LHCN-M2 (cell line): ENCODE measurements around the gene NXF2B. TPM values are rescaled to one million over a fixed set of nuclear protein-coding genes. Genes with fewer than 3 reads are reported as not detected.
"Not testable (repeated sequence)": the region's sequence is repeated elsewhere in the genome, so short reads cannot be mapped to it uniquely, and the experiment has no call there.

Experiments used
- DNase-seq: peaks from one replicate; pipeline ENCODE4 v3.0.0-alpha.2; 2012; ENCODE audit warnings: low read depth
- polyA plus RNA-seq: library from polyadenylated mRNA; unstranded; fragments of >200 nt; gene quantifications from one replicate; pipeline ENCODE4 v1.2.1, GENCODE V29; 2012; ENCODE audit warnings: missing spikeins
- total RNA-seq: library from RNA; depleted of rRNA; stranded (reverse); fragments of >200 nt; gene quantifications from 2 replicates; pipeline ENCODE4 v1.2.3, GENCODE V29; 2014; rRNA removed

Gene NXF2B, protein sequence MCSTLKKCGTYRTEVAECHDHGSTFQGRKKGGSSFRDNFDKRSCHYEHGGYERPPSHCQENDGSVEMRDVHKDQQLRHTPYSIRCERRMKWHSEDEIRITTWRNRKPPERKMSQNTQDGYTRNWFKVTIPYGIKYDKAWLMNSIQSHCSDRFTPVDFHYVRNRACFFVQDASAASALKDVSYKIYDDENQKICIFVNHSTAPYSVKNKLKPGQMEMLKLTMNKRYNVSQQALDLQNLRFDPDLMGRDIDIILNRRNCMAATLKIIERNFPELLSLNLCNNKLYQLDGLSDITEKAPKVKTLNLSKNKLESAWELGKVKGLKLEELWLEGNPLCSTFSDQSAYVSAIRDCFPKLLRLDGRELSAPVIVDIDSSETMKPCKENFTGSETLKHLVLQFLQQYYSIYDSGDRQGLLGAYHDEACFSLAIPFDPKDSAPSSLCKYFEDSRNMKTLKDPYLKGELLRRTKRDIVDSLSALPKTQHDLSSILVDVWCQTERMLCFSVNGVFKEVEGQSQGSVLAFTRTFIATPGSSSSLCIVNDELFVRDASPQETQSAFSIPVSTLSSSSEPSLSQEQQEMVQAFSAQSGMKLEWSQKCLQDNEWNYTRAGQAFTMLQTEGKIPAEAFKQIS
- not detected in 2 replicates for total RNA-seq
- polyA plus RNA-seq, result not detected

DNA sequence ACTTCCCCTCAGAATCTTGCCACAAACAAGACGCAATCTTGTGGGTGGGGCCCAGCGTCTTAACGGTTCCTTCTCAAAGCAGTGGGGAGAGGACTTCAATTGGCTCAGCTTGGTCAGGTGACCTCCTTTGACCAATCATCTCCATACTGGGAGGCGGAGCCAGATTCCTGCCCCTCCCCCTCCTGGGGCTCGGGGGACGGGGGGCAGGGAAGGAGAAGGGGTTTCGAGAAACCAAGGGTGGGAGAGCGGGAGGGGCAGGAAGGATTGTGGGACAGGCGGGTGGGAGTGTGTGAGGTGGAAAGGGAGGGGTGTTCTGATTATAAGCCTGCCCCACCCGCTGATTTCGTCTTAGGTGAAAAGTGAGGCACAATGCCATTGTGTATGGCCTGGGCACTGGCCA, at the start of gene NXF2B:
NXF2B (minus strand) TSS at position 101 of the 400 bp plus-strand sequence. CDS start 59,972 bp downstream, outside the sequence.
- not testable (repeated sequence) for DNase-seq

DNA sequence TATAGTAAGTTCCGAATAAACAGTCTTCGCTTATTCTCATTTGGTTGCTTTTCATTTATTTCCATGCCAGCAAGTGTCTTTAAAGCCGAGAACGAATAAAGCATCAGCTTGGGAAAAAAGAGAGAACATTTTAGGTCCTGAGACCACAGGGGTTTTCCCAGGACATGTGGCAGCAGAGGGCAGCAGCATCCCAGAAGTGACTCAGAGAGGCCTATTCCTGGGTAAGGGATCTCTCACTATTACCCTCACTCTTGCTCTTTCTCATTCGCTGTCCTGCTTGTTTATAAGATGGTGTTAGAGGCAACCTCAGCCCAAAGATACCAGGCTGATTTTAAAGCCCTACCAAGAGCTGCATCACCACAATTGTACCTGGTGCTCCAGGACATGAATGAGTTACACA, 39.0 kb upstream of the NXF2B start:
- not testable (repeated sequence) for DNase-seq

DNA sequence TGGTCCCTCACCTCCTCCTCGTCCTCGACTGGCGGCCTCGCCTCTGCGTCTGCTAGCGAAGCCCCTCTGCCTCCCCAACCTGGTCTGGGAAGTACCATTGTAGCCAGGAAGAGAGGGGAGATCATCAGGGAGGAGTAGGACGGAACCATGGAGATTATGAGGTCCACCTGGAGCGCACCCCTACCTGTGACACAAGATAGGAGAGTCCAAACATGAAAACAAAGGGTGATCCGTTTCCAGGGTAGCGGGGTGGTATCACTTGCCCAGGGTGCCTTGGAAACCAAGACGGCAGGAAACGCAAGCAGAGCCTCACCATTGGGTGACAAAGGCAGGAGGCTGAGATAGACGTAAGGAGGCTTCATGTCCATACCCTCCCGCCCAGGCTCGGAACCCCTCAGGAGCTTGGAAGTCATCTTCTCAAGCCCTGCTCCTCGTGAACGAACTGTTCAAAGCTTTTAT, 32.0 kb upstream of the NXF2B start, which contains the start of gene TCP11X2:
TCP11X2 (minus strand) TSS at position 51 of the 459 bp plus-strand sequence.
- not testable (repeated sequence) for DNase-seq

DNA sequence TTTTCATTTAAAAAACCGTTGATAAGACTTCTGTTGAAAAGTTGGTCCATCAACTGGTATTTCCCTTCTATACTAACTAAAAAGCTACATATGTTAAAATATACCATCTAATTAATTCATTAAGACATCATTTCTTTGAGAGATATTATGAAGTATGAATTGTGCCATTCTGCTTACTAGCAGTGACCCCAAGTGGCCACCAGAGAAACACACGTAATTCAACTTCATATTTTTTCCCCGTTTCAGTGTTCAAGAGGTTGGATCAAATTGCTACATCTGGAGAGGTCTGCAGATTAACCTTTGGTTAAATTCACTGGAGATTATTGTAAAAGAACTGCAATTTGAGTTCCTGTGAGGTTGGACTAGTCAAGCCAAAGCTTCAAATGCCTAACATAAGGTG, 30.4 kb upstream of the NXF2B start:
- DNase-seq, result not testable (repeated sequence)

DNA sequence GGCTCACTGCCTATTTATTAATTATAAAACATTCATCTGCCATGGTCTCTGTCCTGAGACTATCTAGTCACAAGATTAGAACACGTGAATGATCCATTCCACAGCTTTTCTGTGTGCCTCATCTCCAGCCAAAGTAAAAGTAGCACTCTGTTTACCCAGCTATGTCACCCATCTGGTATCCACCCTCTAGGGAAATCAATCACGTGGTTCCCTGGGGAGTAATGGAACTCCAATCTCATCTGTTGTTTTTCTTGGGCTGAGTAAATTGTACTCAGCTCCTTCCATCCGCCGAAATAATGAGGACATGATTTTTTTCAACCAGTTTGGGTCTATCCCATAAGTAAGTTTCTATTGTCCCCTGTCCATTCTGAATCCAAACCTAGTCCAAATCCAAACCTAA, 18.8 kb upstream of the NXF2B start:
- not testable (repeated sequence) for DNase-seq

DNA sequence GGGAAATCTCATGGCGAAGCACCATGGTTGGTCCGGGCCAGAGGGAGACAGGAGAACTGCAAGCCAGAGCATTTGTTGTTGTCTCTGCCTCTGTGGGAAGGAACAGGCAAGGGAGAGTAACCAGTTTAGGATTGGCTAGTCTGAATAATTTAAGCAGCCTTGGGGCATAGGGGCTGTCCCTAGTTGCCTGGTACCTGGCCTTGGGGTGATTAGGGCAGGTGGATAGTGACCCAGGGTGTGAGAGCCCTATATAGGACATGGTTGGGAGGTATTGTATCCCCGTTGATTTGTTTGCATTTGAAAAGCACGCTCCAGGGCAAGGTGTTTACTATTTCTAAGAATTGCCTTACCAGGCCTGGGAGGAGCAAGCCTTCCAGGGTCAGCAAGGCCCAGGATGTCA, 25.3 kb downstream of the NXF2B start:
- not testable (repeated sequence) for DNase-seq

DNA sequence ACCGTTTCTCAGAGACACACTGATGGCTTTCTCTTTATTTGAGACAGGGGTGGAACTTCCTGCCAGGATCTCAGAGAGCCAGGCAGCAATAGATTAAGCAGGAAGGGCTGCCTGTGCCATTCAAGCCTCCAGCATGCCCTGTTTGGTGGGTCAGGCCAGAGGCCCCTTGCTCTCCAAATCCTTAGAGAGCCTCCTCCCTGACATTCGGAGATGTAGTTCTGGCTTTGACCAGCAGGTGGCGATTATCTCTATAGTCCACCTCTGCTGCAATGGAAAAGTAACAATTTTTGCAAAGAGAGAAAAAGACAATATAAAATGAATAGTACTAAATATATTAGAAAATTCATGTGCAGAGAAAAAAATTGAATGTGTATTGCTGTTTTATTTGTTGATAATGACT, 93.9 kb downstream of the NXF2B start:
- DNase-seq, result peak; percentile 22

DNA sequence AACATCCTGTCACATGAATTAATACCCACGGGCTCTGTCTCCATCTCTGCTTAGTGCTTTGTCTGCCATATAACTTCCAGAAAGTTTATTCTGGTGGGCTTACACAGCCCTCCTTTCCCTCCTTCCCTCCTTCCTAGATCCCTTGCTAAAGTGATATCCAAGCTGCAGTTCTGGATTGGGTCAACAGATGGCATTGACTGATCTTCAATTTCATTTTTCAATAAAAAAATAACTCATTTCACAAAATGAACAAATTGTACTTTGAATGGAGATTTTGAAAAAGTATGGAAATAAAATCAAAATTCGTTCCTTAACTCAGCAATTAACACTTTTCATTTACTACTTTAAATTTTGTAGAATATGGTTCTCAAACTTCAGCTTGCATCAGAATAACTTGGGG, 97.9 kb downstream of the NXF2B start:
- no peak for DNase-seq

DNA sequence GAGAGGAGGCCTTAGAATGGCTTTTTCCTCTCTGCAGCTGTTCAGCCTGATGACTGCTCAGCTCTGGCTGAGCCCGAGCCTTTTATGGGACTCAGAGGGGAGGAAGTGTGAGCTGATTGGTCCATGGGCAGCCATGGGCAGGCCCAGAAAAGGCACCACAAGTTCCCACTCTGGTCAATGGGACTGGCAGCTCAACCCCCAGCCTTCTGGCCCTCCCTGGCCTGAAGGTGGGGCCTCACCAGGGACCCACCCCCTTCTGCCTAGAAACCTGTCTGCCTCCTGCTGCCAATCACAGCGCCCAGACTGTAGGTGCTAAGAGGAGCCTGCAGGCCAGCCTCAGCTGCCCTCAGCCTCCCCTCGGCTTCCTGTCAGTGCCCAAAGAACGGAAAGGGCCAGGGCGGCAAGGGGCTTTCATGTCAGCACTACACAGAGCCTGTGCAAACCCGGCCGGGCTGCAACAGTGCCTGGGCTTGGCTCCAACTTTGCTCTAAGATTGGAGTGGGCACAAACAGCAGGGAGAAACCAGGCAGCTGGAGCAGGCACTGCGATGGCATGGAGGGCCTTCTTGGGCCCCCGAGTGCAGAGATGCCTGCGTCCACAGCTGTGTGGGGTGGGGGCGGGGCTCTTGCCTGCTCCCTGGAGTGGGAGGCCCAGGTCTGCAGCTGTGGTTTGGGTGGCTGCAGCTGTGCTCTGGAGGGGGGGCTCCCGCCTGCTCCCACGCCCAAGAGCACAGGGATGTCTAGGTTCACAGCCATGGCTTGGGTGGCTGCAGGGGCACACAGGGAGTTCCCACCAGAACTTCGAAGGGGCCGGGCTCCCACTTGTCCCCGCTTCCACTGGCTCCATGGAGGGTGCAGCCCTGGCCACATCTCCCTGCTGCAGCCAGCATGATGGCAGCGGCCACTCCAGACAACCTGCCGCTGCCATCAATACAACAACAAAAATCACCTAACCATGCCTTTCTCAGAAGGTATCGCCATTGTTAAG, 100.2 kb downstream of the NXF2B start:
- peak; percentile 8 for DNase-seq

DNA sequence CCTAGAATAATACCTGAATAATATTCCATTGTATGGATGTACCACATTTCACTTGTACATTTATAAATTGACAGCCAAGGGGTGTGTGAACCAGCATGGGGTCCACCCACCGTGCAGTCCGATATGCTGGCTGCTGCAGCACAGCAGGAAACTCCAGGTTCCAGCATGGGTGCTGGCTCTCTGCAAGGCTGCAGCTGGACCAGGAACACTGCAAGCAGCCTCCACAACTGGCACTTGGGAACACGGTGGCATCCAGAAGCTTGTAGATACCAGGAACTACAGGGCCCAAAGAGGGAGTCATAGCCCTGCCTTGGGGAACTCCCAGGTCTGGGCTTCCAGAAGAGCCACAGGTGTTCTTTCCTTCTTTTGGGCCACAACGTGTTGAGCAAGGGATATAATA, 101.6 kb downstream of the NXF2B start:
- no peak for DNase-seq

Other genes with a start within 250 kb of the NXF2B start
- not detected in 2 replicates for gene TCP11X1, start 224.7 kb downstream of the NXF2B start, total RNA-seq
- gene NXF2, start 192.8 kb downstream of the NXF2B start, total RNA-seq, result not detected in 2 replicates
- not detected in 2 replicates for gene TCP11X2, start 31.8 kb upstream of the NXF2B start, total RNA-seq
- gene TMSB15A, start 76.7 kb upstream of the NXF2B start, total RNA-seq, result 14.5 and 20.8 TPM in 2 replicates
- gene ARMCX5, start 159.5 kb upstream of the NXF2B start, total RNA-seq, result 13.4 and 20.0 TPM in 2 replicates
- gene GPRASP1, start 211.5 kb upstream of the NXF2B start, total RNA-seq, result 1.5 and 2.0 TPM in 2 replicates